Neural cell (in vitro differentiated cells): ENCODE results near the gene ZCWPW1. TPM values are rescaled to one million over a fixed set of nuclear protein-coding genes. Genes with fewer than 3 reads are reported as not detected.

Source experiments
- H2AFZ ChIP-seq: fragments of 200-600, 300-800 bp; sonication (generic), shearing (Covaris generic); 2 replicates; pipeline ENCODE4 v1.6.0; 2014; ENCODE audit warnings: low read depth, mild to moderate bottlenecking, antibody characterized with exemption, low read length, moderate library complexity
- H3F3A ChIP-seq: fragments of 200-600 bp; shearing (Covaris generic); 2 replicates; pipeline ENCODE4 v1.6.1; 2016; ENCODE audit warnings: mild to moderate bottlenecking, moderate library complexity, mixed read lengths, antibody characterized with exemption, low read length; ENCODE audit not compliant: insufficient read depth, poor library complexity, severe bottlenecking
- H3K27ac ChIP-seq: fragments of 200-600, 300-800 bp; sonication (generic), shearing (Covaris generic); 2 replicates; pipeline ENCODE4 v1.5.1; 2014; ENCODE audit warnings: mild to moderate bottlenecking, low read length, moderate library complexity
- H3K27me3 ChIP-seq: fragments of 300-800, 200-600 bp; sonication (generic), shearing (Covaris generic); 2 replicates; pipeline ENCODE4 v1.6.0; 2014; ENCODE audit warnings: mild to moderate bottlenecking, low read depth, low read length, moderate library complexity; ENCODE audit not compliant: insufficient read depth
- H3K36me3 ChIP-seq: fragments of 300-800, 200-600 bp; sonication (generic), shearing (Covaris generic); 2 replicates; pipeline ENCODE4 v1.5.1; 2014; ENCODE audit warnings: mild to moderate bottlenecking, antibody characterized with exemption, low read length, moderate library complexity; ENCODE audit not compliant: insufficient read depth
- H3K4me2 ChIP-seq: fragments of 300-800, 200-600 bp; sonication (generic), shearing (Covaris generic); 2 replicates; pipeline ENCODE4 v1.6.0; 2014; ENCODE audit warnings: mild to moderate bottlenecking, low read length
- H3K4me3 ChIP-seq: fragments of 300-800, 200-600 bp; sonication (generic), shearing (Covaris generic); 2 replicates; pipeline ENCODE4 v1.5.1; 2014; ENCODE audit warnings: mild to moderate bottlenecking, low read length, moderate library complexity
- H3K79me2 ChIP-seq: fragments of 200-600 bp; shearing (Covaris generic); replicated peaks from 2 replicates; pipeline ENCODE4 v1.6.0; 2014; ENCODE audit warnings: mild to moderate bottlenecking, low read length, moderate library complexity; ENCODE audit not compliant: insufficient read depth
- H3K9ac ChIP-seq: fragments of 300-800, 200-600 bp; sonication (generic), shearing (Covaris generic); 2 replicates; pipeline ENCODE4 v1.6.1; 2016; ENCODE audit warnings: mild to moderate bottlenecking, low read length, mixed read lengths
- H3K9me2 ChIP-seq: fragments of 200-600 bp; shearing (Covaris generic); 2 replicates; pipeline ENCODE4 v1.6.1; 2016; ENCODE audit warnings: mild to moderate bottlenecking, low read length, mixed read lengths; ENCODE audit not compliant: insufficient read depth
- H3K9me3 ChIP-seq: fragments of 200-600, 300-800 bp; sonication (generic), shearing (Covaris generic); 2 replicates; pipeline ENCODE4 v1.6.1; 2016; ENCODE audit warnings: mild to moderate bottlenecking, mixed run types, low read length, moderate library complexity, mixed read lengths
- H4K20me1 ChIP-seq: fragments of 200-600 bp; shearing (Covaris generic); 2 replicates; pipeline ENCODE4 v1.6.1; 2016; ENCODE audit warnings: mild to moderate bottlenecking, mixed run types; ENCODE audit not compliant: insufficient read depth
- CTCF ChIP-seq: fragments of 450-650 bp; IDR thresholded peaks from 2 replicates; pipeline ENCODE4 v1.5.1; 2014; ENCODE audit warnings: antibody characterized with exemption, mild to moderate bottlenecking, moderate library complexity; ENCODE audit not compliant: poor library complexity, severe bottlenecking
- EP300 ChIP-seq: fragments of 450-650 bp; conservative IDR thresholded peaks from 2 replicates; pipeline ENCODE4 v1.6.1; 2014; ENCODE audit warnings: antibody characterized with exemption, mild to moderate bottlenecking, moderate library complexity; ENCODE audit not compliant: poor library complexity, severe bottlenecking
- EZH2 ChIP-seq: fragments of 200-600, 300-800 bp; shearing (Covaris generic), sonication (generic); IDR thresholded peaks from 2 replicates; pipeline ENCODE4 v1.6.1; 2014; ENCODE audit warnings: antibody characterized with exemption, low read length, borderline replicate concordance, mild to moderate bottlenecking; ENCODE audit not compliant: insufficient read depth, poor library complexity, severe bottlenecking
- MXI1 ChIP-seq: fragments of 450-650 bp; conservative IDR thresholded peaks from 2 replicates; pipeline ENCODE4 v1.6.1; 2014; ENCODE audit warnings: antibody characterized with exemption, mild to moderate bottlenecking; ENCODE audit not compliant: poor library complexity, severe bottlenecking
- POLR2AphosphoS5 ChIP-seq: IDR thresholded peaks from 2 replicates; pipeline ENCODE4 v1.6.1; 2012
- RAD21 ChIP-seq: fragments of 450-650 bp; conservative IDR thresholded peaks from 2 replicates; pipeline ENCODE4 v1.6.1; 2014; ENCODE audit warnings: antibody characterized with exemption, mild to moderate bottlenecking, moderate library complexity
- REST ChIP-seq: IDR thresholded peaks from 2 replicates; pipeline ENCODE4 v1.6.1; 2012; ENCODE audit warnings: borderline replicate concordance
- SMC3 ChIP-seq: fragments of 450-650 bp; conservative IDR thresholded peaks from 2 replicates; pipeline ENCODE4 v1.6.1; 2014; ENCODE audit warnings: antibody characterized with exemption, mild to moderate bottlenecking, moderate library complexity; ENCODE audit not compliant: poor library complexity
- TAF1 ChIP-seq: IDR thresholded peaks from 2 replicates; pipeline ENCODE4 v1.6.1; 2012; ENCODE audit warnings: low read depth
- polyA plus RNA-seq: library from polyadenylated mRNA; depleted of rRNA; stranded (reverse); fragments of >200 nt; gene quantifications from 2 replicates; pipeline ENCODE4 v1.2.3, GENCODE V29; 2014

Gene ZCWPW1
- polyA plus RNA-seq, 1 donor from 2014 or later = 6.8 TPM

GRCh38 chr7:100418930-100419659 is 9.4 kb downstream of the ZCWPW1 start:
- Histone ChIP-seq H2AFZ (no peak overlapping the region), H3K9ac (no peak overlapping the region), H3K36me3 (no peaks in the 10 kb centered on the region), H3K79me2 (no peaks in the 10 kb centered on the region), H3F3A (no peaks in the 10 kb centered on the region), H3K4me3 (no peak overlapping the region), H3K4me2 (no peak overlapping the region), H4K20me1 (no peaks in the 10 kb centered on the region), H3K9me3 (no peaks in the 10 kb centered on the region), H3K27me3 (no peaks in the 10 kb centered on the region), H3K9me2 (no peaks in the 10 kb centered on the region), H3K27ac (no peak overlapping the region)
- TF ChIP-seq MXI1 (no peak), TAF1 (no peak), POLR2AphosphoS5 (no peak), RAD21 (no peak), REST (no peak), EP300 (no peak), EZH2 (no peak)

GRCh38 chr7:100415448-100415847 is 13.1 kb downstream of the ZCWPW1 start:
- Histone ChIP-seq H3K9me3 (no peaks in the 10 kb centered on the region), H2AFZ (no peak overlapping the region), H3K79me2 (no peaks in the 10 kb centered on the region), H3K9ac (no peak overlapping the region), H3K27ac (no peak overlapping the region), H3F3A (no peaks in the 10 kb centered on the region), H4K20me1 (no peaks in the 10 kb centered on the region), H3K4me2 (no peak overlapping the region), H3K36me3 (no peaks in the 10 kb centered on the region), H3K27me3 (no peaks in the 10 kb centered on the region), H3K9me2 (no peaks in the 10 kb centered on the region), H3K4me3 (no peak overlapping the region)
- no peak for TF ChIP-seq REST
- no peak for TF ChIP-seq EP300
- TF ChIP-seq TAF1 = no peak
- TF ChIP-seq POLR2AphosphoS5 = no peak
- TF ChIP-seq CTCF = no peak
- no peak for TF ChIP-seq RAD21
- no peak for TF ChIP-seq SMC3
